IPS-18a (cell line): ENCODE measurements around the gene CA10.

Source experiments
- H3K27ac ChIP-seq: one replicate; pipeline ENCODE4 v1.5.1; 2013; ENCODE audit warnings: low read length
- H3K27me3 ChIP-seq: one replicate; pipeline ENCODE4 v1.6.1; 2013; ENCODE audit warnings: mild to moderate bottlenecking, low read length; ENCODE audit not compliant: control insufficient read depth, insufficient read depth
- H3K36me3 ChIP-seq: one replicate; pipeline ENCODE4 v1.6.1; 2013; ENCODE audit warnings: low read depth, low read length; ENCODE audit not compliant: control insufficient read depth
- H3K4me1 ChIP-seq: one replicate; pipeline ENCODE4 v1.6.1; 2013; ENCODE audit warnings: low read depth, low read length; ENCODE audit not compliant: control insufficient read depth
- H3K4me3 ChIP-seq: one replicate; pipeline ENCODE4 v1.5.1; 2013; ENCODE audit warnings: low read length
- H3K9ac ChIP-seq: one replicate; pipeline ENCODE4 v1.6.1; 2013; ENCODE audit warnings: mild to moderate bottlenecking, low read length, moderate library complexity
- H3K9me3 ChIP-seq: one replicate; pipeline ENCODE4 v1.6.1; 2013; ENCODE audit warnings: low read depth, low read length; ENCODE audit not compliant: control insufficient read depth

The CA10 gene

DNA sequence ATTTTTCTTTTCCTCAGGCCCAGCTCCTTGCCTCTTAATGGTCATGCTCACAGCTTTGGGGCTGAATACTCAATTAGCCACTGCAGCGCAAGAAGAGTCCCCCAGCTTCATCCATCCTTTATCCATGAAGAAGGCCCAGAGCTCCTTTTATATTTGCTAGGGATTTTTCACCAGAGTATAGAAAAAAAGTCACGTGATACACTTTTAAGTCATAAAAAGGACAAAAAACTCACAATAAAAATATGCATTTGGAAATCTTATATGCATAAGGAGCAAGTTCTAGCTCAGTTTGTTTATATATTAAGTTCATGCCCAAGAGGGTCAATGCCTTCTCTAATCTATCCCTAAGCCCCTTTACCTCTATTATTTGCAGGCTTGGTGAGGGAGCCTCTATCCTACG is 254.1 kb downstream of the CA10 start:
- Histone ChIP-seq H3K36me3 (no peaks in the 10 kb centered on the region), H3K9me3 (no peaks in the 10 kb centered on the region), H3K9ac (no peak overlapping the region), H3K27me3 (no peaks in the 10 kb centered on the region), H3K4me1 (no peaks in the 10 kb centered on the region), H3K27ac (no peak overlapping the region), H3K4me3 (no peak overlapping the region)

DNA sequence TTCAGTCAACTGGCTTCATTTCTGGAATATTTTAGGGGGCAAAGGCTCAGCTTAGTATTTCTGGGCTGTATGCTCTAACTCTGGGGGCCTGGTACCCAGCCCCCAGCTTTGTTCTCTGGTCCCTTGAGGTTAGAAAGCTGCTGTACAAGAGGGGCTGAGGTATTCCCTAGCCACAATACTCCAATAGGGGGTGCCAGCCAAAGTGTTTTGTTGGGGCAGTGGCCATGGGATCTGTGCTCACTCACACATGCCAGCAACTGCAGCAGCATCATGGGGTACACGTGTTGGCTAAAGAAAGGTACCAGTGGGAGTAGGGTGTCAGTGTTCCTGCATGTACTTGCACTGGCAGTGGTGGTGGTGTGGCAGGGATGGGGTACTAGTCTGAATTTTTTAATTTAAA is 257.3 kb downstream of the CA10 start:
- no peaks in the 10 kb centered on the region for H3K27me3 ChIP-seq
- no peaks in the 10 kb centered on the region for H3K9me3 ChIP-seq
- H3K4me3 ChIP-seq: no peak overlapping the region

DNA sequence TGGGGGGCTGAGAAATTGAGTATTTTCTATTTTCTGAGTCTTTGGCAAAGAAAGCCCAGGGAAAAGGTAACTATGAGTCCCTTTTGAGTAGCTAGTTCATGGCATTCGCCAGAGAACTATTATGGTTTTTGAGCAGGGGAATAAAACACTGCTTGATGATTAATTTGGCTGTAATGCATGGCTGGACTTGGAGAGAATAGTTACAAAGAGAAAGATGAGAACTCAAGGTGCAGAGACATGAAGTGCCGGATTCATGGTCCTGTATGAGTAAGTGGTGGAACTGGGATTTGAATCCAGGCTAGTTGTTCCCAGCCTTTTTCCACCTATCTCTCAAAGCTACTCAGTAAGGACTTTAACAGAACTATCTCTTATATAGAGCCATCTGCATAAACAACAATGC is 266.6 kb downstream of the CA10 start:
- Histone ChIP-seq H3K9ac (no peak overlapping the region), H3K36me3 (no peaks in the 10 kb centered on the region), H3K27ac (no peak overlapping the region), H3K4me1 (no peaks in the 10 kb centered on the region), H3K9me3 (no peaks in the 10 kb centered on the region), H3K4me3 (no peak overlapping the region), H3K27me3 (no peaks in the 10 kb centered on the region)

More for the DNA sequence above, 257.3 kb downstream of the CA10 start:
- no peak overlapping the region for H3K9ac ChIP-seq
- no peaks in the 10 kb centered on the region for H3K4me1 ChIP-seq
- H3K27ac ChIP-seq: no peak overlapping the region
- no peaks in the 10 kb centered on the region for H3K36me3 ChIP-seq

DNA sequence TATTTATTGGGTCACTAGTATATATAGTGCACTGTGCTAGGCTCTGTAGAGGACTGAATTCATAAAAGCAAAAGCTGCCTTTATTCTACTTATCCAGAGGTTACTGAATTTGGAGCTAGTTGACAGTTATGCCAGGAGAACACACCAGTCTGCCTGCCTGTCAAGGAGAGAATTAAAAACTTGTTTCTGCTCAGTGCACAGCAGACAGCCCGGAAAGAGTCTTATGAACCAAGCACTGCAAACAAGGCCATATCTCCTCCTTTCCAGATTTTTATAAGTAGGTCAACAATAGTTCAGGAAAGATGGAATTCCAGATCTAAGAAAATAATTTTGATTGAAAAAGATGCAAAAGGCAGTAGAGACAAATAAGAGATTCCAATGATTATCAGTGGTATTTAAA is 267.8 kb downstream of the CA10 start:
- Histone ChIP-seq H3K9me3 (no peaks in the 10 kb centered on the region), H3K27me3 (no peaks in the 10 kb centered on the region), H3K36me3 (no peaks in the 10 kb centered on the region), H3K4me3 (no peak overlapping the region), H3K27ac (no peak overlapping the region), H3K4me1 (no peaks in the 10 kb centered on the region), H3K9ac (no peak overlapping the region)

DNA sequence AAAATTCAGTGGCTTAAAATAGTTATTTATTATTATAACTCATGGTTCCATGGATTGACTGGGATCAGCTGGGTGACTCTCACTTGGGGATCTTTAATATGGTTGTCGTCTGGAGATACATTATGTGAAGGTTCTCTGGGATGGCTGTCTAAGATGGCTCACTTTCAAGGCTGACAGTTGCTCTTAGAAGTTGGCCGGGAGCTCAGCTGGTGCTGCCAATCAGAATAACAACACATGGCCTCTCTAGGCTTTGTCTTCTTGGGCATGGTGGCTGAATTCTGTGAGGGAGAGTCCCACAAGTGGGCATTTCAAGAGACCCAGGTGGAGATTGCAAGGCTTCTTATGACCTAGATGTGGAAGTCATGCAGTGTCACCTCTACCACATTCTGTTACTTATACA is 269.7 kb downstream of the CA10 start:
- no peaks in the 10 kb centered on the region for H3K9me3 ChIP-seq
- H3K27me3 ChIP-seq: no peaks in the 10 kb centered on the region
- H3K27ac ChIP-seq: no peak overlapping the region
- no peak overlapping the region for H3K9ac ChIP-seq
- H3K36me3 ChIP-seq: no peaks in the 10 kb centered on the region
- no peak overlapping the region for H3K4me3 ChIP-seq
- H3K4me1 ChIP-seq: no peaks in the 10 kb centered on the region

DNA sequence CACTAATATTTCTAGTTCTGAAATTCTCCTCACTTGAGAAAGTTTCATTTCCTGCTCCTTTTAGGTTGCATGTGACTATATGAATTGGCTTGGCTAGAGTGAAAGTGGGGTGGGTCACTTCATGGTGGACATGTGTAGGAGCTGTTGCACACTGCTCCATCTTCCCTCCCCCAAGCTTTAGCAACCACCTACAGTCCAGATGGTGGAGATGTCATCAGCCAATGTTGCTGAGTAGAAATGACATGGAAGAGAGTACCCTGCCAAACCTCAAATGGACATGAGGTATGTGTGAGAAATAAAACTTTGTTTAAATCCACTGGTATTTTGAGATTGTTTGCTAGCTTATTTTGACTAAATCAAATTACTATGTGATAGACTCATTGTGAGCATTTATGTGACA is 281.5 kb downstream of the CA10 start:
- Histone ChIP-seq H3K9me3 (no peaks in the 10 kb centered on the region), H3K36me3 (no peaks in the 10 kb centered on the region)

DNA sequence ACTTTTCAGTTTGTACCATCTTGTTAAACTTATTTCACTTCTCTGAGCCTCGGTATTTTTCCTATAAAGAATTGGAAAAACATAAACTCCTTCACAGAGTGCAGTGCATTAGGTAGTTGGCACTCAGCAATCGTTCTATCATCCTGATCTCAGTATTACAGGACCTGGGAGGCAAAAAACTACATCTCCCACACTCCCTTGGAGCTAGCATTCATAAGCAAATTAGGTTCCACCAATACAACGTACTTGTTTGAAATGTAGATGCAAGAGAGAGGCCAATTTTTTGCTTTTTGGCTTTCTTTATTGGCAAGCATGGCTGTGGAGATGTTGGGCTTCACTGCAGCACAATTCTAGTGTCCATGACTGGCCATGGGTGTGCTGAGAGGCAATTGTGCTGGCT is 285.2 kb downstream of the CA10 start:
- Histone ChIP-seq H3K27me3 (no peaks in the 10 kb centered on the region), H3K36me3 (no peaks in the 10 kb centered on the region)

More for the DNA sequence above, 281.5 kb downstream of the CA10 start:
- H3K27me3 ChIP-seq: no peaks in the 10 kb centered on the region
- no peak overlapping the region for H3K9ac ChIP-seq
- H3K4me3 ChIP-seq: no peak overlapping the region
- H3K4me1 ChIP-seq: no peaks in the 10 kb centered on the region
- H3K27ac ChIP-seq: no peak overlapping the region

DNA sequence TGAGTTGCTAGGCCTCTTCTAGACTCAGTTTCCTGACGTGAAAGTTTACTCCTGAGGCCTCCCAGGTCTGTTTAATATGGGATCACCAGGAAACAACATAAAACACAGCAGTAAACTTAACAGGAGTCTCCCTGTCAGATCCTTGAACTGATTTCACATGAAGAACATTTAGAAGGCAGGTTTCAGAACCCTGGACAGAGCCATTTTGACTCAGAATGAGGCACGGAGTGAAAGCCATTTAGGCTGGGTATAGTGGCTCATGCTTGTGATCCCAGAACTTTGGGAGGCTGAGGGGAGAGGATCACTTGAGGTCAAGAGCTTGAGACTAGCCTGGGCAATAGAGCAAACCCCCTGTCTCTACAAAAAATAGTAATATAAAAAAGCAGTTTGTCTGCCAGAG is 289.1 kb downstream of the CA10 start:
- Histone ChIP-seq H3K27ac (no peak overlapping the region), H3K27me3 (no peaks in the 10 kb centered on the region)

More for the DNA sequence above, 285.2 kb downstream of the CA10 start:
- Histone ChIP-seq H3K27ac (no peak overlapping the region), H3K9ac (no peak overlapping the region), H3K9me3 (no peaks in the 10 kb centered on the region), H3K4me1 (no peaks in the 10 kb centered on the region), H3K4me3 (peak overlapping the region; percentile 15)

DNA sequence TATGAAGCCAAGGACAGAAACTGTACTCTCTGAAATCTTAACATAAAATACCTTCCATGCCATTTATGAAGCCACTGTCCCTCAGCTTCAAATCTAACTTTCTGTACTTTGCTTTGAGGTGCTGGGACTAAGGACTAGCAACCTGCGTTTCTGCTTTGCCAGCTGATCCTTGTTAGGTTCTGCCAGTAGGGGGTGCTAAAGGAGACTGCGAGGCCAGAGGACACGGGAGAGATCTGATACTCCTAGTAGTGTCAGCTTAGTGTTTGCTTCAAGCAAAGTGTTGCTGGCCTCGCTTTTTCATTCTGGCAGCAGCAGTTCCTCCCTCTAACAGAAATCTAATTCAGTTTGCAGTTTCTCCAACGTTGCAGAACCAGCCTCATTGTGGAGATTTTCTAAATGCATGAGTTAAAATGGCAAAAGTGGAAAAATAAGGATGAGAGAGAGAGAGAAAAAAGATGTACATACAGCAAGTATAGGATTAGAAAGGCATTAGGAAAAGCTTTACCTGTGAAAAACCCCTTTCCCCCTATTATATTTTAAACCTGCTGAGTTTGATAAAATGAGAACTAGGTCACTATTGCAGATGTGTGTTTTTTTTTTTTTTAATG is 297.5 kb downstream of the CA10 start:
- no peaks in the 10 kb centered on the region for H3K4me1 ChIP-seq
- no peak overlapping the region for H3K4me3 ChIP-seq
- H3K27ac ChIP-seq: no peak overlapping the region
- no peaks in the 10 kb centered on the region for H3K36me3 ChIP-seq
- H3K9ac ChIP-seq: no peak overlapping the region
- no peaks in the 10 kb centered on the region for H3K27me3 ChIP-seq
- peaks cover 3% of the 10 kb centered on the region for H3K9me3 ChIP-seq

More for the DNA sequence above, 289.1 kb downstream of the CA10 start:
- Histone ChIP-seq H3K9ac (no peak overlapping the region), H3K4me1 (no peaks in the 10 kb centered on the region), H3K36me3 (no peaks in the 10 kb centered on the region), H3K4me3 (no peak overlapping the region), H3K9me3 (no peaks in the 10 kb centered on the region)

DNA sequence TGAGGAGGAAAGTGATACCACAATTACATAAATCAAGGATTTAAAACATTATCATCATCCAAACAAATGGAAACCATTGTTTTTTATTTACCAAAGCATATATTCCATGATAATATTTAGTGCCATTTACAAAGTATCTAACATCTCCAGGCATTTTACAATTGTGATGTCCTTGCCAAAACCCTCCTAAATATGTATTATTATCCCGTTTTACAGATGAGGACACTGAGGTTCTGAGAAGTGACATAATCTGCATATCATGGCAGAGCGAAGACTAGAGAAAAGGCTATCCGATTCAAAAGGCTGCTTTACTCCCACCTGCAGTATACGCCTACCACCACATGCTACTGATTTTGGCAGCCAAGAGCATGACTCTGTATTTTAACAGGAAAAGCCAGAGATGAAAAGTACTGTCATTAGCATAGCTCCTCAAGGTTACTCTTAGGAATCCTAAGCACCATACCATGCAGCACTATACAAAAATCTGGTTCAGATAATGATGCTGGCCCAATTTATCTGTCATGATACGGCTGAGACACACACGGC is 301.4 kb downstream of the CA10 start:
- H3K9me3 ChIP-seq: no peaks in the 10 kb centered on the region
- no peak overlapping the region for H3K27ac ChIP-seq
- no peak overlapping the region for H3K4me3 ChIP-seq
- H3K9ac ChIP-seq: no peak overlapping the region
- no peaks in the 10 kb centered on the region for H3K27me3 ChIP-seq
- H3K4me1 ChIP-seq: no peaks in the 10 kb centered on the region
- H3K36me3 ChIP-seq: no peaks in the 10 kb centered on the region

DNA sequence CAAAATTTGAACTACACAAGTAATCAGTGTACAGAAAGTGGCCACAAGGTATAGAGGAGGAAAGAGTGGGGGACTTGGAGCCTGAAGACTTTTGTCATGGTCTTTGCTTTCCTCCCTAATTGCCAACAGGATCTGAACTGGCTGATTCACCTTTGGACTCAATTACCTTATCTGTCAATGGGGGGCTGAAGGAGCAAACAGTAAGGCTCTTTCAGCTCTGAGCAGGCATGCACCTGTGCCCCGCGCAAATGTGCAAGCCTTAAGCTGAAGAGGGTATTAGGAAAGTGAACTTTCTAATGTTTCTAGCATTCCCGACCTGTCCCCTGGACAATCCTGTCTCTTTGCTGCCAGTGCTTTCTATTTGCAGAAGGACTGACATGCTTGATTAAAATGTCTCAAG is 302.7 kb downstream of the CA10 start:
- H3K9me3 ChIP-seq: no peaks in the 10 kb centered on the region
- H3K4me3 ChIP-seq: no peak overlapping the region
- H3K9ac ChIP-seq: no peak overlapping the region
- no peak overlapping the region for H3K27ac ChIP-seq
- no peaks in the 10 kb centered on the region for H3K27me3 ChIP-seq
- H3K36me3 ChIP-seq: no peaks in the 10 kb centered on the region
- no peaks in the 10 kb centered on the region for H3K4me1 ChIP-seq

DNA sequence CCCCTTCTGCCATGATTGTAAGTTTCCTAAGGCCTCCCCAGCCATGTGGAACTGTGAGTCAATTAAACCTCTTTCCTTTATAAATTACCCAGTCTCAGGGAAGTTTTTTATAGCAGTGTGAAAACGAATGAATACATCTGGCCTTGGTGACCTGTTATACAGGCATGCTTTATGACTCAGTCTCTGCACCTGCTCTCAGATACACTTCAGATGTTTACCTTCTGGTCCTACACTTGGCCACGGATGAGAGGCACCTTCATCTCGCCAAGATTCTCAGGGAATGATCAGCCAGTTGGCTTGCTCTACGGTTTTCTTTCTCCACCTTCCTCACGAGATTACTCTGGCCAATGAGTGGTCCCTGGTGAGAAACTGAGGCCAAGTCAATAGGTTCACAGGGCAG is 304.7 kb downstream of the CA10 start:
- Histone ChIP-seq H3K4me3 (no peak overlapping the region), H3K4me1 (no peaks in the 10 kb centered on the region), H3K9me3 (no peaks in the 10 kb centered on the region), H3K9ac (no peak overlapping the region), H3K36me3 (no peaks in the 10 kb centered on the region), H3K27ac (no peak overlapping the region), H3K27me3 (no peaks in the 10 kb centered on the region)
